ENCODE measurements around the gene MAML3. TPM values are rescaled to one million over a fixed set of nuclear protein-coding genes. Genes with fewer than 3 reads are reported as not detected.

Gene MAML3
- total RNA-seq, 1 donor from 2014 or later: 0.54 TPM

- intact Hi-C loops (cut with micrococcal nuclease): no loop called here
- Mint-ChIP-seq H3K4me3 (no peak overlapping the region), H3K36me3 (ENCODE audit: low read depth) (no peaks in the 10 kb centered on the region), H3K4me1 (no peaks in the 10 kb centered on the region), H3K9me3 (no peaks in the 10 kb centered on the region), H3K27me3 (peaks cover 30% of the 10 kb centered on the region), H3K27ac (no peak overlapping the region)
- DNase-seq: no peak
Observed at GRCh38 chr4:139917896-139918295, 236.1 kb downstream of the MAML3 start.

- intact Hi-C loops (cut with micrococcal nuclease): no loop called here
- DNase-seq: no peak
- H3K27ac Mint-ChIP-seq: no peak overlapping the region
- no peak overlapping the region for H3K4me3 Mint-ChIP-seq
- peaks cover 34% of the 10 kb centered on the region for H3K27me3 Mint-ChIP-seq
- H3K36me3 Mint-ChIP-seq (ENCODE audit: low read depth): no peaks in the 10 kb centered on the region
- H3K9me3 Mint-ChIP-seq: no peaks in the 10 kb centered on the region
- H3K4me1 Mint-ChIP-seq: no peaks in the 10 kb centered on the region
Observed at GRCh38 chr4:139916041-139916440, 237.9 kb downstream of the MAML3 start.

- no peak overlapping the region for H3K27ac Mint-ChIP-seq
- intact Hi-C loops (cut with micrococcal nuclease): no loop called here
- H3K27me3 Mint-ChIP-seq: peaks cover 34% of the 10 kb centered on the region
- H3K36me3 Mint-ChIP-seq (ENCODE audit: low read depth): no peaks in the 10 kb centered on the region
- H3K9me3 Mint-ChIP-seq: no peaks in the 10 kb centered on the region
- no peak for DNase-seq
- no peak overlapping the region for H3K4me3 Mint-ChIP-seq
- no peaks in the 10 kb centered on the region for H3K4me1 Mint-ChIP-seq
Observed at GRCh38 chr4:139915037-139915436, 238.9 kb downstream of the MAML3 start.

GRCh38 chr4:139913995-139914598, 239.9 kb downstream of the MAML3 start:
- H3K36me3 Mint-ChIP-seq (ENCODE audit: low read depth): no peaks in the 10 kb centered on the region
- H3K27ac Mint-ChIP-seq: no peak overlapping the region
- H3K9me3 Mint-ChIP-seq: no peaks in the 10 kb centered on the region
- intact Hi-C loops (cut with micrococcal nuclease): no loop called here
- no peak for DNase-seq
- H3K27me3 Mint-ChIP-seq: peaks cover 29% of the 10 kb centered on the region
- no peak overlapping the region for H3K4me3 Mint-ChIP-seq
- no peaks in the 10 kb centered on the region for H3K4me1 Mint-ChIP-seq

- Mint-ChIP-seq H3K4me3 (no peak overlapping the region), H3K27me3 (peaks cover 28% of the 10 kb centered on the region), H3K4me1 (no peaks in the 10 kb centered on the region), H3K27ac (no peak overlapping the region), H3K36me3 (ENCODE audit: low read depth) (no peaks in the 10 kb centered on the region), H3K9me3 (no peaks in the 10 kb centered on the region)
- no peak for DNase-seq
- intact Hi-C loops (cut with micrococcal nuclease): no loop called here
Observed at GRCh38 chr4:139913398-139913990, 240.5 kb downstream of the MAML3 start.

GRCh38 chr4:139912445-139912844, 241.5 kb downstream of the MAML3 start:
- DNase-seq: no peak
- Mint-ChIP-seq H3K4me3 (no peak overlapping the region), H3K9me3 (no peaks in the 10 kb centered on the region), H3K27me3 (peaks cover 21% of the 10 kb centered on the region), H3K4me1 (no peaks in the 10 kb centered on the region), H3K27ac (no peak overlapping the region), H3K36me3 (ENCODE audit: low read depth) (no peaks in the 10 kb centered on the region)
- intact Hi-C loops (cut with micrococcal nuclease): no loop called here

- intact Hi-C loops (cut with micrococcal nuclease): no loop called here
- no peak overlapping the region for H3K27ac Mint-ChIP-seq
Observed at GRCh38 chr4:139910106-139910505, 243.9 kb downstream of the MAML3 start.

GRCh38 chr4:139908636-139909437, 245.1 kb downstream of the MAML3 start:
- Mint-ChIP-seq H3K27ac (no peak overlapping the region), H3K9me3 (peaks cover 3% of the 10 kb centered on the region), H3K36me3 (ENCODE audit: low read depth) (no peaks in the 10 kb centered on the region), H3K27me3 (peaks cover 10% of the 10 kb centered on the region), H3K4me3 (no peak overlapping the region), H3K4me1 (peaks cover 5% of the 10 kb centered on the region)
- no peak for DNase-seq
- intact Hi-C loops (cut with micrococcal nuclease): no loop called here

More at GRCh38 chr4:139910106-139910505, 243.9 kb downstream of the MAML3 start:
- DNase-seq: no peak
- H3K9me3 Mint-ChIP-seq: no peaks in the 10 kb centered on the region
- peaks cover 17% of the 10 kb centered on the region for H3K27me3 Mint-ChIP-seq
- peaks cover 5% of the 10 kb centered on the region for H3K4me1 Mint-ChIP-seq
- no peaks in the 10 kb centered on the region for H3K36me3 Mint-ChIP-seq (ENCODE audit: low read depth)
- no peak overlapping the region for H3K4me3 Mint-ChIP-seq

- H3K9me3 Mint-ChIP-seq: peaks cover 6% of the 10 kb centered on the region
- peaks cover 7% of the 10 kb centered on the region for H3K4me1 Mint-ChIP-seq
- H3K27ac Mint-ChIP-seq: no peak overlapping the region
- DNase-seq: no peak
- no peak overlapping the region for H3K4me3 Mint-ChIP-seq
- no peaks in the 10 kb centered on the region for H3K36me3 Mint-ChIP-seq (ENCODE audit: low read depth)
- H3K27me3 Mint-ChIP-seq: peaks cover 5% of the 10 kb centered on the region
- intact Hi-C loops (cut with micrococcal nuclease): no loop called here
Observed at GRCh38 chr4:139907001-139907809, 246.8 kb downstream of the MAML3 start.

- H3K9me3 Mint-ChIP-seq: peaks cover 6% of the 10 kb centered on the region
- DNase-seq: no peak
- H3K27ac Mint-ChIP-seq: no peak overlapping the region
- intact Hi-C loops (cut with micrococcal nuclease): no loop called here
- H3K4me3 Mint-ChIP-seq: no peak overlapping the region
- H3K36me3 Mint-ChIP-seq (ENCODE audit: low read depth): no peaks in the 10 kb centered on the region
- H3K4me1 Mint-ChIP-seq: peaks cover 19% of the 10 kb centered on the region
- no peaks in the 10 kb centered on the region for H3K27me3 Mint-ChIP-seq
Observed at GRCh38 chr4:139905489-139905888, 248.5 kb downstream of the MAML3 start.

GRCh38 chr4:139904406-139904805, 249.6 kb downstream of the MAML3 start:
- no peaks in the 10 kb centered on the region for H3K27me3 Mint-ChIP-seq
- H3K36me3 Mint-ChIP-seq (ENCODE audit: low read depth): no peaks in the 10 kb centered on the region
- no peak overlapping the region for H3K27ac Mint-ChIP-seq
- DNase-seq: no peak
- H3K4me3 Mint-ChIP-seq: no peak overlapping the region
- H3K4me1 Mint-ChIP-seq: peaks cover 19% of the 10 kb centered on the region
- peaks cover 6% of the 10 kb centered on the region for H3K9me3 Mint-ChIP-seq
- intact Hi-C loops (cut with micrococcal nuclease): no loop called here

GRCh38 chr4:139903845-139904244, 250.1 kb downstream of the MAML3 start:
- no peak for DNase-seq
- peaks cover 6% of the 10 kb centered on the region for H3K9me3 Mint-ChIP-seq
- H3K36me3 Mint-ChIP-seq (ENCODE audit: low read depth): no peaks in the 10 kb centered on the region
- no peak overlapping the region for H3K4me3 Mint-ChIP-seq
- no peaks in the 10 kb centered on the region for H3K27me3 Mint-ChIP-seq
- H3K27ac Mint-ChIP-seq: no peak overlapping the region
- intact Hi-C loops (cut with micrococcal nuclease): no loop called here
- H3K4me1 Mint-ChIP-seq: peaks cover 19% of the 10 kb centered on the region

- intact Hi-C loops (cut with micrococcal nuclease): no loop called here
- H3K4me1 Mint-ChIP-seq: peaks cover 22% of the 10 kb centered on the region
- H3K27me3 Mint-ChIP-seq: no peaks in the 10 kb centered on the region
- no peak overlapping the region for H3K27ac Mint-ChIP-seq
- H3K36me3 Mint-ChIP-seq (ENCODE audit: low read depth): no peaks in the 10 kb centered on the region
- peaks cover 6% of the 10 kb centered on the region for H3K9me3 Mint-ChIP-seq
- DNase-seq: no peak
- H3K4me3 Mint-ChIP-seq: no peak overlapping the region
Observed at GRCh38 chr4:139902321-139903320, 251.4 kb downstream of the MAML3 start.

Measured in activated CD4-positive, alpha-beta T cell treated with anti-CD3 and anti-CD28 coated beads, Interleukin-2, amount 10 ng/mL, durations not matched to agents 24 days and 14 days (primary cell).